ENCODE measurements around the gene POMT1. TPM values are rescaled to one million over a fixed set of nuclear protein-coding genes. Genes with fewer than 3 reads are reported as not detected.

Gene POMT1
- total RNA-seq, 4 donors from 2014 or later: 33.3 to 45.9 (median 38.0) TPM

DNA sequence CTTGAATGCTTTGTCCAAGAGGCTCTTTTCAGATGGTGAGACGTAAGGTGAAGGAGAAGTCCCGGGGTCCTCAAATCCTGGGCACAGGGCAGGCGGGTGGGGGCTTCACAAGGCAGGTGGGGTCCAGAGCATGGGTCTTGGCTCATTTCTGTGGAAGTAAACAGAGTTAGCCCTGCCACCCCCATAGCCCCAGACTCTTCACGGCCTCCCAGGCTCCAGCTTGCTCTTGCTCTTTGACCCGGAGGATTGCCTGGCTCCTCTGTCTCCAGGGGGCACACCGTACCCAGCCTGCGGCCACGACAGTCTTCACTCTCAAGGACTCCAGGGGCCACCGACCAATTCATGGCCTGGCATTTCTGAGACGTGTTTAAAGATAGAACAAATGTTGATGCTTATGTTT, 28.8 kb upstream of the POMT1 start:
- no peak overlapping the region for H3K27ac ChIP-seq
- no peaks in the 10 kb centered on the region for H3K4me1 ChIP-seq
- 74 to 76% methylated on average over 10 of the region's 10 CpGs for WGBS, 2 donors
- no peaks in the 10 kb centered on the region for H3K9me3 ChIP-seq
- no peak for DNase-seq (ENCODE audit: low spot score in 2 of 2)
- H3K36me3 ChIP-seq: peaks cover 11 to 100% (median 38%) of the 10 kb centered on the region in 3 donors
- TF ChIP-seq CTCF (IDR thresholded peaks at IDR 0.05) (no peak), POLR2A (IDR thresholded peaks at IDR 0.05) (no peak), EP300 (IDR thresholded peaks at IDR 0.05) (no peak)
- no peaks in the 10 kb centered on the region for H3K27me3 ChIP-seq
- no peak overlapping the region for H3K4me3 ChIP-seq

GRCh38 chr9:131474711-131475110, 28.0 kb upstream of the POMT1 start:
- H3K9me3 ChIP-seq: no peaks in the 10 kb centered on the region
- H3K27ac ChIP-seq: no peak overlapping the region
- no peak for TF ChIP-seq POLR2A (IDR thresholded peaks at IDR 0.05)
- no peak for TF ChIP-seq EP300 (IDR thresholded peaks at IDR 0.05)
- no peak for TF ChIP-seq CTCF (IDR thresholded peaks at IDR 0.05)
- no peak overlapping the region for H3K4me3 ChIP-seq
- DNase-seq (ENCODE audit: low spot score in 2 of 2): no peak
- peaks cover 11 to 100% (median 38%) of the 10 kb centered on the region in 3 donors for H3K36me3 ChIP-seq
- H3K4me1 ChIP-seq: no peaks in the 10 kb centered on the region
- WGBS, 2 donors: 83 to 88% methylated on average over 16 of the region's 16 CpGs
- no peaks in the 10 kb centered on the region for H3K27me3 ChIP-seq

DNA sequence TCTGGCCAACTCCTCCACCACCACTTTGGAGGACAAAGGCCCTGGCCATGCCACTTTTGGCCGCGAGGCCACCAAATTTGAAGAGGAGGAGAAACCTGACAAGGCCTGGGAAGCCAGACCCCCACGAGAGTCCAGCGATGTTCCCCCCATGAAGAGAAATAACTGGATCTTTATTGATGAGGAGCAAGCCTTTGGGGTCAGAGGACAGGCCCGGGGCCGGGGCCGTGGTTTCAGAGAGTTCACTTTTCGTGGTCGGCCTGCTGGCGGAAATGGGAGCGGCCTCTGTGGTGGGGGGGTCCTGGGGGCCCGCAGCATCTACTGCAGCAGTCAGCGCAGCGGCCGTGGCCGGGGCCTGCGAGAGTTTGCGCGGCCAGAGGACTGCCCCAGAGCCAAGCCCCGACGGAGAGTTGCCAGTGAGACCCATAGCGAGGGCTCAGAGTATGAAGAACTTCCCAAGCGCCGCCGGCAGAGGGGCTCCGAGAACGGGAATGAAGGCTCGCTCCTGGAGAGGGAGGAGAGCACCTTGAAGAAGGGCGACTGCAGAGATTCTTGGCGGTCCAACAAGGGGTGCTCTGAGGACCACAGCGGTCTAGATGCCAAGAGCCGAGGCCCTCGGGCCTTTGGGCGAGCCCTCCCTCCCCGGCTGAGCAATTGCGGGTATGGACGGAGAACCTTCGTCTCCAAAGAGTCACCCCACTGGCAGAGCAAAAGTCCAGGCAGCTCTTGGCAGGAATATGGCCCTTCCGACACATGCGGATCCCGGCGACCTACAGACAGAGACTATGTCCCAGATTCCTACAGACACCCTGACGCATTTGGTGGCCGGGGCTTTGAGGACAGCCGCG, 27.4 kb upstream of the POMT1 start:
- Histone ChIP-seq H3K4me1 (no peaks in the 10 kb centered on the region), H3K36me3 (peaks cover 11 to 100% (median 40%) of the 10 kb centered on the region in 3 donors), H3K4me3 (no peak overlapping the region), H3K9me3 (no peaks in the 10 kb centered on the region), H3K27ac (no peak overlapping the region), H3K27me3 (no peaks in the 10 kb centered on the region)
- TF ChIP-seq CTCF (IDR thresholded peaks at IDR 0.05) (no peak), POLR2A (IDR thresholded peaks at IDR 0.05) (no peak), EP300 (IDR thresholded peaks at IDR 0.05) (no peak)
- no peak for DNase-seq (ENCODE audit: low spot score in 2 of 2)
- 90 to 91% methylated on average over 45 to 46 of the region's 46 CpGs for WGBS, 2 donors

DNA sequence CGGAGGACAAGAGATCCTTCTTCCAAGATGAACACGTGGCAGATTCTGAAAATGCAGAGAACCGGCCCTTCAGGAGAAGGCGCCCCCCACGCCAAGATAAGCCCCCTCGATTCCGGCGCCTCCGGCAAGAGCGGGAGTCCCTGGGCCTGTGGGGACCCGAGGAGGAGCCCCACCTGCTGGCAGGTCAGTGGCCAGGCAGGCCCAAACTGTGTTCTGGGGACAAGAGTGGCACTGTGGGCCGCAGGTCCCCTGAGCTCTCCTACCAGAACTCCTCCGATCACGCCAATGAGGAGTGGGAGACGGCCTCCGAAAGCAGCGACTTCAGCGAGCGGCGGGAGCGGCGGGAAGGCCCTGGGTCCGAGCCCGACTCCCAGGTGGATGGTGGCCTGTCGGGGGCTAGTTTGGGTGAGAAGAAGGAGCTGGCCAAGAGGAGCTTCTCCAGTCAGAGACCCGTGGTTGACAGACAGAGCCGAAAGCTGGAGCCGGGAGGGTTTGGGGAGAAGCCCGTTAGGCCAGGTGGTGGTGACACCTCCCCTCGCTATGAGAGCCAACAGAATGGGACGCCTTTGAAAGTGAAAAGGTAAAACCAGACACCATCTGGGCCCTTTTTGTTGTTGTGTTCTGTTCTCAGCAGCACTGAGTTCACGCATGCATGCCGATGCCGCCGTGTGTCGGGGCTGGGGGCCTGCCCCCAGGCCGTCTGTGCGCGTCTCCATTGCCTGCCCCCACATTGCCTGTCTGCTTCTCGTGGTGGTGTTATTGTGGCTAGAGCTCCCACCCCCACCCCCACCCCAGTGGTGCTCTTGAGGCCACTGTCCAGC, 26.6 kb upstream of the POMT1 start:
- Histone ChIP-seq H3K27me3 (no peaks in the 10 kb centered on the region), H3K36me3 (peaks cover 11 to 100% (median 38%) of the 10 kb centered on the region in 3 donors), H3K9me3 (no peaks in the 10 kb centered on the region), H3K4me1 (no peaks in the 10 kb centered on the region), H3K27ac (no peak overlapping the region), H3K4me3 (no peak overlapping the region)
- WGBS, 2 donors: 86 to 91% methylated on average over 40 of the region's 40 CpGs
- DNase-seq (ENCODE audit: low spot score in 2 of 2): no peak
- TF ChIP-seq EP300 (IDR thresholded peaks at IDR 0.05) (no peak), POLR2A (IDR thresholded peaks at IDR 0.05) (no peak), CTCF (IDR thresholded peaks at IDR 0.05) (peak; percentile 11 to 37 (median 30))
